Bronchial epithelial cell (primary cell): ENCODE data around the gene AMZ2. TPM values are rescaled to one million over a fixed set of nuclear protein-coding genes. Genes with fewer than 3 reads are reported as not detected.
"Not testable (repeated sequence)": the region's sequence is repeated elsewhere in the genome, so short reads cannot be mapped to it uniquely, and the experiment has no call there.

Experiments used
- DNase-seq: peaks from one replicate; pipeline ENCODE4 v3.0.0-alpha.2; 2010; ENCODE audit warnings: low read depth
- FAIRE-seq: peaks from 2 replicates; lab custom pipeline; 2011; peaks lifted over from hg19 to GRCh38; lab: Jason Lieb, UNC
- H3K27me3 ChIP-seq: 2 replicates; pipeline ENCODE4 v1.5.1; 2011; ENCODE audit warnings: low read length; ENCODE audit not compliant: control insufficient read depth, insufficient read depth
- H3K36me3 ChIP-seq: 2 replicates; pipeline ENCODE4 v1.5.1; 2011; ENCODE audit warnings: low read length; ENCODE audit not compliant: control insufficient read depth, insufficient read depth
- H3K4me3 ChIP-seq: 2 replicates; pipeline ENCODE4 v1.5.1; 2011; ENCODE audit warnings: mild to moderate bottlenecking, low read depth, low read length, control low read depth
- total RNA-seq: library from RNA; depleted of rRNA; stranded (reverse); fragments of >200 nt; gene quantifications from 2 replicates; pipeline ENCODE4 v1.2.1, GENCODE V29; 2014
- TF ChIP-seq, protein P1 (sequence below): IDR thresholded peaks from 2 replicates; pipeline ENCODE4 v1.5.1; 2011; ENCODE audit warnings: mild to moderate bottlenecking, moderate library complexity, low read length, control low read depth, inconsistent platforms; ENCODE audit not compliant: insufficient read depth, severe bottlenecking

AMZ2 gene
- total RNA-seq, 1 donor from 2014 or later: 107 TPM

DNA sequence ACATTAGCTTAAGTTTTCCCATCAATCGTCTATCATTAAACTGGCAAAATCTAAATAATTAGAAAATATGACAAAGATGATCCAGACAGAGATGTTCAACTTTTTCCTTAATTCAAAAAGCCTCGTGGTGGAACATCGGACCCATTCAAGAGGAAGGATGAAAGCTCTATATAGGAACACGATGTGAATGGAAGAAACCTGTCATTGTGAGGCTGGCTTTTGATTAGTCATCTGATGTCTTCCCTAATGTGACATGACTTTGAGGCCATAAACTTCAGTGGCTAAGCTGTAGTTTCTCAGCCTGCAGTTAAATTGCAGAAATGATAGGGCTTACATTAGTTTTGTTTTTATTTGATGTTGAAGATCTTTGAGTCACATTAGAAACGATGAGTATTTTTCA lies 1.0 kb downstream of the AMZ2 start:
- TF ChIP-seq, protein P1, sequence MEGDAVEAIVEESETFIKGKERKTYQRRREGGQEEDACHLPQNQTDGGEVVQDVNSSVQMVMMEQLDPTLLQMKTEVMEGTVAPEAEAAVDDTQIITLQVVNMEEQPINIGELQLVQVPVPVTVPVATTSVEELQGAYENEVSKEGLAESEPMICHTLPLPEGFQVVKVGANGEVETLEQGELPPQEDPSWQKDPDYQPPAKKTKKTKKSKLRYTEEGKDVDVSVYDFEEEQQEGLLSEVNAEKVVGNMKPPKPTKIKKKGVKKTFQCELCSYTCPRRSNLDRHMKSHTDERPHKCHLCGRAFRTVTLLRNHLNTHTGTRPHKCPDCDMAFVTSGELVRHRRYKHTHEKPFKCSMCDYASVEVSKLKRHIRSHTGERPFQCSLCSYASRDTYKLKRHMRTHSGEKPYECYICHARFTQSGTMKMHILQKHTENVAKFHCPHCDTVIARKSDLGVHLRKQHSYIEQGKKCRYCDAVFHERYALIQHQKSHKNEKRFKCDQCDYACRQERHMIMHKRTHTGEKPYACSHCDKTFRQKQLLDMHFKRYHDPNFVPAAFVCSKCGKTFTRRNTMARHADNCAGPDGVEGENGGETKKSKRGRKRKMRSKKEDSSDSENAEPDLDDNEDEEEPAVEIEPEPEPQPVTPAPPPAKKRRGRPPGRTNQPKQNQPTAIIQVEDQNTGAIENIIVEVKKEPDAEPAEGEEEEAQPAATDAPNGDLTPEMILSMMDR: no peak
- no peak for DNase-seq
- no peak for FAIRE-seq
- Histone ChIP-seq H3K36me3 (peaks cover 4% of the 10 kb centered on the region), H3K27me3 (no peaks in the 10 kb centered on the region), H3K4me3 (peak overlapping the region; percentile 85)

DNA sequence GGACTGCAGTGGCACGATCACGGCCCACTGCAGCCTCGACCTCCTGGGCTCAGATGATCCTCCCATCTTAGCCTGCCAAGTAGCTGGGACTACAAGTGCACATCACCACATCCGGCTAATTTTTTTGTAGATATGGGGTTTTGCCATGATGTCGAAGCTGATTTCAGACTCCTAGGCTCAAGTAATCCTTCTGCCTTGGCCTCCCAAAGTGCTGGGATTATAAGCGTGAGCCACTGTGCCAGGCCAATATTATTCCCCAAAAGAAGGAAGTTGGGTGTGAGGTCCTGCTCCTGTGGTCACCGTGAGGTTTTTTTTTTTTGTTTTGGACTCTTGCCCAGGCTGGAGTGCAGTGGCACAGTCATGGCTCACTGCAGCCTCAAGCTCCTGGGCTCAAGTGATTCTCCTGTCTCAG lies 1.5 kb downstream of the AMZ2 start:
- H3K4me3 ChIP-seq: no peak overlapping the region
- H3K27me3 ChIP-seq: no peaks in the 10 kb centered on the region
- TF ChIP-seq, protein P1: no peak
- H3K36me3 ChIP-seq: peaks cover 4% of the 10 kb centered on the region
- DNase-seq (no peak), FAIRE-seq (no peak)

DNA sequence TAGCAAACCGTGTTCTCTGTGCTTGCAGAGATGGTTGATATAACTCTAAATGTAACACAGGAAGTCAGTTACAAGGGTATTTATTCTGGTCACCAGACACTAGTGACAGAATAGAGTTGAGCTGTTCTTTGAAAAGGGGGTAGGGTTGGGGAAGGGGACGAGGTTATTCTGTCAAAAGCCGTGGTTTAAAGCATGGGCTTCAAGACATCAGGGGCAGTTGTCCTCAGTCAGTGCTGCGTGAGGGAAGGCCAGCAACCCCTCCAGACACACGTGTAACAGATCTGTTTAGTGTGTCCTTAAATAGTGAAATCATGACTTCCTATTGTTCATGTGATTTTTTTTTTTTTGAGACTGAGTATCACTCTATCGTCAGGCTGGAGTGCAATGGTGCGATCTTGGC lies 5.6 kb downstream of the AMZ2 start:
- not testable (repeated sequence) for FAIRE-seq, DNase-seq, H3K4me3 ChIP-seq

DNA sequence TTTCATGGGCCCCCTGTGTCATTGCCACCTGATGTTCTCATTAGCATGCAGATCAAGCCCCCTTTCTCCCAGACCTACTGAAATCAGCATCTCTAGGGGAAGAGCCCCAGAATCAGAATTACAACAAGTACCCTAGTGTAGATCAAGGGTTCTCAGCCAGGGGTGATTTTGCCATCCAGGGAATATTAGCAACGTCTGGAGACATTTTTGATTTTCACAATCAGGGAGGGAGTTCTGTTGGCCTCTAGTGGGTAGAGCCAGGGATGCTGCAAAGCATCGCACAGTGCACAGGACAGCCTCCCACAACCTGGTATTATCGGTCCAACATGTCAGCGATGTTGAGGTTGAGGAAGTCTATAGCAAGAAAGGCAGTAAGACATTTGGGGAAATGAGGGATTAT lies 7.3 kb downstream of the AMZ2 start:
- Histone ChIP-seq H3K36me3 (peaks cover 5% of the 10 kb centered on the region), H3K27me3 (no peaks in the 10 kb centered on the region), H3K4me3 (no peak overlapping the region)
- FAIRE-seq: no peak
- TF ChIP-seq, protein P1: no peak
- no peak for DNase-seq

More for the DNA sequence above, 5.6 kb downstream of the AMZ2 start:
- not testable (repeated sequence) for H3K36me3 ChIP-seq, H3K27me3 ChIP-seq

DNA sequence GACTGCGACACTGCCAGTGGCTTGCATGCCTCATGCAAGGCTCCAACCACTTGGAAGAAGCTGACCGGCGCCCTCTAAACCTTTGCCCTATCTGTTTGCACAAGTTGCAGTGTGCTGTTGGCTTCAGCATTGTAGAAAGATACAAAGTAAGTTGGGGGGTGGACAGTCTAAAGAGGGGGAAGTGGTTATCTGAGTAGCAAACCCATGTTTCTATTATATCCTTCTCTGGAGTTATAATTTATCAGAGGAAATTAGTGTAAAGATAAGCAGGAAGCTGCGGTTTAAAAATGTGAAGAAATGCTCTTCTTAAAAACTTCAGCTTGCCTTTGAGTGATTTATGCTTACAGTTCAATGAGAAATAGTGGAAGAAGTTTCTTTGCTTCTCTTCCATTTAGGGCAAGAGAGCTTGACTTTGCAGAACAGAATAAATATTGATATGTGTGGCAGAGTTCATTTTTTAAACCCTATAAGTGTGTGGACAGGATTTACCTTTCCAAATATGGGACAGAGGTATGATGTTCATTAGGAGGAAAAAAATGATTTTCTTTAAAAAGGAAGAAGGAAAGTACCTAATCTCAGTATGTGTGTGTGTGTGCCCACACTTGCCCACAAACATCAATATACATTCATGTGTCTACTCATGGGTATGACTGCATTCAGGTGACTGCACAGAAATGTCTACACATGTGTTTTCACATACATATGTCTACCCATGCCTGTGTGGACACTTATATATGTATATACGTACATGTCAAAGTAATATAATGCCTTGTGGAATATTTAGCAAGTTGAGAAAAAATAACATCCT lies 8.1 kb downstream of the AMZ2 start:
- peaks cover 3% of the 10 kb centered on the region for H3K36me3 ChIP-seq
- FAIRE-seq (no peak), DNase-seq (no peak)
- TF ChIP-seq, protein P1: no peak
- no peaks in the 10 kb centered on the region for H3K27me3 ChIP-seq
- no peak overlapping the region for H3K4me3 ChIP-seq

DNA sequence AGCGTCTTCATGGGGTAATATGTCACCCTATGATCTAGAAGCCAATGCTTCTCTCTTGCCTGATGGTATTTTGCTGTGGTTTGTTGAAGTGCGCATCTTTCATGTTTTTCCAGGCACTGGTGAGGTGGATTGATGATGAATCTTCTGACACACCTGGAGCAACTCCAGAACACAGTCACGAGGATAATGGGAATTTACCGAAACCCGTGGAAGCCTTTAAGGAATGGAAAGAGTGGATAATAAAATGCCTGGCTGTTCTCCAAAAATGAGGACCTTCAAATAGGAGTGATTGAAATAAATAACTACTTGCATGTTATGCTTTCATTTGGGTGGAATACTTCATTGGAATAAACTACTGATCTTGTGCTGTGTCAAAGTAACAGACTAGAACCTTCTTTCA lies 8.9 kb downstream of the AMZ2 start:
- not testable (repeated sequence) for H3K4me3 ChIP-seq, DNase-seq, FAIRE-seq, H3K36me3 ChIP-seq, H3K27me3 ChIP-seq

- DNase-seq (peak; percentile 45), FAIRE-seq (no peak)
- TF ChIP-seq, protein P1: no peak
- Histone ChIP-seq H3K27me3 (no peaks in the 10 kb centered on the region), H3K36me3 (peaks cover 2% of the 10 kb centered on the region), H3K4me3 (no peak overlapping the region)
These were observed 10.1 kb downstream of the AMZ2 start for GRCh38 chr17:68257934-68258333.

DNA sequence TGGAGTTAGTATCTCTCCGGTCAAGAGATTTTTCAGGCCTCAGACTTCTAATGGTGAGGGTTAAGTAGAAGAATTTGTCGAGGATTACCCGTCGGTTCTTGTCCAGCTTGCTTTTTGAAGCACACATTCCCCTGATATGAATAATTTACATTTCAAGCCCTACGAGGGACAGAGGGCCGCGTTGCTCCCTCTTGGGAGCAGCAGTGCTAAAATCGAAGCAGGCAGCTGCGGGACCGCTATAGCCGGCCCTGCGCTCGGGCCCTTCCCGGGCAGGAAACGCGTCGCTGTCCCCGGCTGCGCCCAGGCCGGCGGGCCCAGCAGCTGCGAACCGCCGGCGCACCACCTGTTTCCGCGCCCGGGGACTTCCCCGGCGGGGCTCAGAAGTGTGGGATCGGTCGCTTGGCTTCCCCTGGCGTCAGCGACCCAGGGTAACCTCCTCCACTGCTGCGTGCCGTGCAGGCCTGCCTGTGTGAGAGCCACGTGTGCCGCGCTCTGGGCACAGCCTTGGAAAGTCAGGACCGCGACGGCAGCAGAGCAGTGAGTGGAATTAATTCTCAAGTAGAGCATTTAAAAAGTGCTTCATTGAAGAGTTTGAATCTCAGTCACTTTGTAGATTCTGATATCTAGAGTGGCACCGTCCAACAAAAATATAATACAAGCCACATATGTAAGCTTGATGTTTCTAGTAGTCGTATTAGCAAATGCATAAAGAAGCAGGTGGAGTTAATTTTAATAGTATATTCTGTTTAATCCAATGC lies 11.2 kb downstream of the AMZ2 start:
- not testable (repeated sequence) for H3K36me3 ChIP-seq, DNase-seq, H3K27me3 ChIP-seq, FAIRE-seq
- H3K4me3 ChIP-seq: peak overlapping the region; percentile 16

DNA sequence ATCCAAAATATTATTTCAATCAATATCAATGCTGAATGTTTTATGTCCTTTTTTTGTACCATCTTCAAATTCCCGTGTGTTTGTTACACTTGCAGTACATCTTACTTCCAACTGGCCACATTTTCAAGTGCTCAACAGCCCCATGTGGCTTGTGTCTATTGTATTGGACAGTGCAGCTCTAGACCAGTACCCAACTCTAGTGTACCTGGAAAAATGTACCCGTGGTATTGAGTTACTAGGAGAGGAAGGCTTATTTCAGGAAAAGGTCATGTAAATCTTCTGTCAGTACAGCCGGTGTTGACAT lies 11.8 kb downstream of the AMZ2 start:
- not testable (repeated sequence) for DNase-seq, H3K36me3 ChIP-seq, H3K27me3 ChIP-seq, H3K4me3 ChIP-seq, FAIRE-seq
